HG02798 (cell line): Measurements from ENCODE around the gene PTPRN2.

Experiments used
- ATAC-seq: cut with Tn5 transposase; IDR thresholded peaks from one replicate; pipeline ENCODE4 v1.9.1; 2021; ENCODE audit warnings: mild to moderate bottlenecking; ENCODE audit not compliant: unreplicated experiment, poor library complexity

The PTPRN2 gene

DNA sequence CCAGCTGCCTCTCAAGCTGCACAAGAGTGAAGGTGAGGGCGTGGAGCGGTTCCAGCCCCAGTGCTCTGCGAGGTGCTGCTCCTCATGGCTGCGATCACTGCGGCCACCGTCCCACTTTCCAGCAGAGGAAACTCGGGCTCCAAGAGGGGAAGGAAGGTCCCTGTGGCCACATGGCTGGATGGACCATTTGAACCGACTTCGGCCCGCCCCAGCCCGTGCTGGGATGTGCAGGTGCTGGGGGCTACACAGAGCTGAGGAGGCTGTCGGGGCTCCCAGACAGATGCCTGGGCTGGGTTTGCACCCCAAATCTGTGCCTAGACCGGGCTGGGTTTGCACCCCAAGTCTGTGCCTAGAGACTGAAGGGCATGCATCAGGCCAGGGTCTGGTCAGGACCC is 1064.3 kb downstream of the PTPRN2 start:
- no peak for ATAC-seq

GRCh38 chr7:157522954-157523353 is 1064.7 kb downstream of the PTPRN2 start:
- ATAC-seq: no peak

- ATAC-seq: no peak
These were observed 1065.4 kb downstream of the PTPRN2 start for GRCh38 chr7:157522189-157522588.

GRCh38 chr7:157521752-157522151 is 1065.9 kb downstream of the PTPRN2 start:
- no peak for ATAC-seq

GRCh38 chr7:157521061-157521731 is 1066.4 kb downstream of the PTPRN2 start:
- ATAC-seq: no peak

- ATAC-seq: no peak
These were observed 1067.4 kb downstream of the PTPRN2 start for GRCh38 chr7:157520249-157520648.

- ATAC-seq: no peak
These were observed 1067.8 kb downstream of the PTPRN2 start for GRCh38 chr7:157519798-157520244.

GRCh38 chr7:157519246-157519645 is 1068.4 kb downstream of the PTPRN2 start:
- no peak for ATAC-seq

DNA sequence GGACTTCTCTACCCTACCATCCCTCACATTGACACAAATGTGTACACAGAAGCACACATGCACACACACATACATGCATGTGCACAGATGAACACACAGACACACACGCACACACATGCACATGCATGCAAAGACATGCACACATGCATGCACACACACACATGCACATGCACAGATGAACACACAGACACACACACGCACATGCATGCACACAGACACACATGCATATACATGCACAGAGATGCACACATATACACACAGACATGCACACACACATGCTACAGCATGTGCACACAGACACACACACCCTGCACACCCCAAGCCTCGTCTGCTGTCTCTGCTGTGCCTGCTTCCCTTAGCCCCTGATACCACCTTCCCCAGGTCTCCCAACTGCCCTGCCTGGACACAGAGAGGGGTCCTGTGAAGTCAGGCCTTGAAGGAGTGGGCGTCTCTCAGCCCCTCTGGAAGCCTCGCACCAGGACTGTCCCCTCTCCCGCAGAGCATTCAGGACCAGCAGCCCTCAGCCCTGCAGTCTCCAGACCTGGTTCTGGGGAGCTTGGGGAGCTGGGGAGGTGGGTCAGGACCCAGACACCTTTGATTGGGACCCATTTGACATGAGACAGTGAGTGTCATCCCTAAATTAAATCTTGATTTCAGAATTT is 1069.0 kb downstream of the PTPRN2 start:
- ATAC-seq: no peak

- ATAC-seq: no peak
These were observed 1069.7 kb downstream of the PTPRN2 start for GRCh38 chr7:157517782-157518513.

- no peak for ATAC-seq
These were observed 1070.5 kb downstream of the PTPRN2 start for GRCh38 chr7:157516911-157517781.

- ATAC-seq: no peak
These were observed 1071.3 kb downstream of the PTPRN2 start for GRCh38 chr7:157516311-157516710.

DNA sequence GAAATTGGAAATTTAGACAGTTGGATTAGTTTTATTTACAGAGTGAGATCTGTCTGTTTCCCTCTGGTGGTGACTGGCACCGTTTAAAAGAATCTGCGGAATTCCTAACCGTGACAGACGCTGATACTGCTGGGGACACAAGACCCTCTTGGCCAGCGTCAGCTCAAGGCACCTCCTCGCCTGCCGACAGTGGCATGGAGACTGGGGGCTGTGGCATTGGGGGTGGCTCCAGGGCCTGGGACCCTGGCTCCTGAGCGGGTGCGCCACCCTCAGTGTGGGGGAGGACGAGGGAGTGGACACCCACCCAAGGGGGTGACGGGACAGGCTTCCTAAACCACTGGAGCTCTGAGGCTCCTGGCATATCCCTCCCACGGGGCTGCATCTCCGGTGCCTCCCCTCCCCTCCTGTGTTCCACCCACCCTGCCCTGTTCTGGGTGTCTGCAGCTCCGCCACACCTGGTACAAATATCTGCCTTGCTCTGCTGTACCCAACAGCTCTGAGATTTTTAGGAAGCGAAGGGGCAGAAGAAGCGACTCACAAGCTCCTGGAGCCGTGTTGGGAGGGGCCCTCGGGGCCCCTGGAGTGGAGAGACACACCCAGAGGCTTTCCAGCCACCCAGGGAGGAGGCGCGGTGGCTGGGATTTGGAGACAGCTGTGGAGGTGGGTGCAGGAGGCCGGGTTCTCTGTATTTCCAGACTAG is 1072.1 kb downstream of the PTPRN2 start:
- no peak for ATAC-seq

- no peak for ATAC-seq
These were observed 1072.9 kb downstream of the PTPRN2 start for GRCh38 chr7:157514746-157515145.

DNA sequence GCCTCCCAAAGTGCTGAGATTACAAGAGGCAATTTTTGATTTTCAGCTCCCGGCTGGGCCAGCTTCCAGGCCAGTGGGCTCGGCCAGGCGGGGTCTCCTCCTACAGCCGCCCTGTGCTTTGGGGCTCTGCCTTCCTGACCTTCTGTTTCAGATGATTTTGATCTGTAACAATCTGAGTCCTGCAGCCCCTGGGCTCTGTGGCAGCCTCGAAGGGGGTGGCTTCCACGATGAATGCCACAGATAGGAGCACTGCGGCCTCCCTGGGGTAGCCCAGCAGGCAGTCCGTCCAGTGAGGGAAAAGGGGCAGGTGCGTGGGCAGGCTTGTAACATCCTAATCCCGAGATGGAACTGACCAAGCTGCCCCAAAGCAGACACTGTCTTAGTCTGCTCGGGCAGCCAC is 1073.3 kb downstream of the PTPRN2 start:
- no peak for ATAC-seq

DNA sequence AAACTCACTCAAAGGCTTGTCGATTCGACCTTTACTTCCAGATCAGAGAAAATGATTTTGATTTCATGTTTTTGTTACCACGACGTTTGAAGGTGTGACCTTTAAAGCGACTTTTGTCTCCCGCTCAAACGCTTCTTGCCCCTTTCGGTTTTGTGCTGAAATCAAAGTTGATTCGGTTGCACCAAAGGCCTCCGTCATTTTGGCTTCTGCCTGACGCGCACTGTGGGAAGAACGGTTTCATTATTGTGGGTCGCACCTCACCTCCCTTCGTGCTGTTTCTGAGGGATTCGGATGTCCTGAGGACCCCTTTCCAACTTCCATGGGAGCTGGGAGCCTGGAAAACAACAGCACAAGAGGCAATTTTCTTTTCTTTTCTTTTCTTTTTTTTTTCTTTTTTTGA is 1073.9 kb downstream of the PTPRN2 start:
- ATAC-seq: no peak

GRCh38 chr7:157513162-157513621 is 1074.4 kb downstream of the PTPRN2 start:
- ATAC-seq: no peak

GRCh38 chr7:157509226-157509625 is 1078.4 kb downstream of the PTPRN2 start:
- ATAC-seq: no peak

DNA sequence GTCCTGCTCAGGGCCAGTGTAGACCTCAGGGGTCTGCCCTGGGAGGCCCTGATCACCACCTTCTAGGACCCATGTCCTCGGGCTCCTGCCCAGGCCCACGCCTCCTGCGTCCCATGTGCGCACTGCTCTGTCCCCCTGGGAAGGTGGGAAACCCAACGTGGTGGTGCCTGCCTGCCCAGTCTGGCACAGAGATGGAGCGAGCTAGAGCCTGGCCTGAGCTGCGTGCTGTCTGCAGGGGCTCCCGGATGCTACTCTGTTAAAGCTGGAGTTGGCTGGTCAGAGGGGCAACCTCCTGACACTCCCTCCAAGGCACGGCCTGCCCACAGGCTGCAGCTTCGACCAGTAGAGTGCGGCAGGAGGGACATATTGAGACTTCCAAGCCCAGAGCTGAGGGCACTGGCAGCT is 1079.1 kb downstream of the PTPRN2 start:
- ATAC-seq: no peak

DNA sequence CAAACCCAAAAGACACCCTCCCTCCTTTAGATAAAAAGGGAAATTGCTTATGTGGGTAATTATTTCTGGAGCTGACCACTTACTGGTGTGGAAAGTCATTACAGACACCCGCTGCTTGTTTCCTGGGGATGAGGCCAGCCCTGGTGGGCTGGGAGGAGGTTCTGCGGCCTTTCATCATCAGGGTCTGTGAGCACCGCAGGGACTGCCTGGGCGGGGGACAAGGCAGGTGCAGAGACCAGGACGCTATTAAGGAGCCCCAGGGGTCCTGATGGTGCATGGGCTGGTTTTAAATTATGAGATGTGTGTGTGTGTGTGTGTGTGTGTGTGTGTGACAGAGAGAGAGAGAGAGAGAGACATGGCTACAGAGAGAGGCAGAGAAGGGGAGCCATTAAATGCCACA is 1079.6 kb downstream of the PTPRN2 start:
- no peak for ATAC-seq
